Neural cell (in vitro differentiated cells): ENCODE data around the gene ENTPD8.
"Not testable (repeated sequence)": the region's sequence is repeated elsewhere in the genome, so short reads cannot be mapped to it uniquely, and the experiment has no call there.

Source experiments
- CTCF ChIP-seq: fragments of 450-650 bp; IDR thresholded peaks from 2 replicates; pipeline ENCODE4 v1.5.1; 2014; ENCODE audit warnings: antibody characterized with exemption, mild to moderate bottlenecking, moderate library complexity; ENCODE audit not compliant: poor library complexity, severe bottlenecking
- EP300 ChIP-seq: fragments of 450-650 bp; conservative IDR thresholded peaks from 2 replicates; pipeline ENCODE4 v1.6.1; 2014; ENCODE audit warnings: antibody characterized with exemption, mild to moderate bottlenecking, moderate library complexity; ENCODE audit not compliant: poor library complexity, severe bottlenecking

- not testable (repeated sequence) for TF ChIP-seq EP300, CTCF
These were observed 25.4 kb upstream of the ENTPD8 start for GRCh38 chr9:137466389-137467085.
